B cell (primary cell): ENCODE data around the gene TSPAN32.

Experiments used
- CTCF ChIP-seq: fragments of 200-600 bp; IDR thresholded peaks from one replicate; pipeline ENCODE4 v1.8.0; 2022; ENCODE audit warnings: antibody characterized with exemption, mild to moderate bottlenecking
- EZH2 ChIP-seq: IDR thresholded peaks from 2 replicates; pipeline ENCODE4 v1.6.1; 2012; ENCODE audit warnings: borderline replicate concordance, low read depth, mild to moderate bottlenecking, moderate library complexity, low read length; ENCODE audit not compliant: insufficient read depth, poor library complexity, severe bottlenecking

- TF ChIP-seq CTCF (no peak), EZH2 (no peak)
Observed at GRCh38 chr11:2329551-2329950, 27.7 kb downstream of the TSPAN32 start.
